PC-9 (cell line): ENCODE results near the gene ZNF385A.

Experiments used
- EZH2 ChIP-seq: fragments of 200-600 bp; sonication (generic); IDR thresholded peaks from 2 replicates; pipeline ENCODE4 v1.8.0; 2017; ENCODE audit warnings: antibody characterized with exemption, low read depth
- TF ChIP-seq, protein P1 (sequence below): fragments of 200-600 bp; sonication (generic); conservative IDR thresholded peaks from 2 replicates; pipeline ENCODE4 v1.6.1; 2017; ENCODE audit warnings: mixed run types, antibody characterized with exemption, mild to moderate bottlenecking, moderate library complexity

DNA sequence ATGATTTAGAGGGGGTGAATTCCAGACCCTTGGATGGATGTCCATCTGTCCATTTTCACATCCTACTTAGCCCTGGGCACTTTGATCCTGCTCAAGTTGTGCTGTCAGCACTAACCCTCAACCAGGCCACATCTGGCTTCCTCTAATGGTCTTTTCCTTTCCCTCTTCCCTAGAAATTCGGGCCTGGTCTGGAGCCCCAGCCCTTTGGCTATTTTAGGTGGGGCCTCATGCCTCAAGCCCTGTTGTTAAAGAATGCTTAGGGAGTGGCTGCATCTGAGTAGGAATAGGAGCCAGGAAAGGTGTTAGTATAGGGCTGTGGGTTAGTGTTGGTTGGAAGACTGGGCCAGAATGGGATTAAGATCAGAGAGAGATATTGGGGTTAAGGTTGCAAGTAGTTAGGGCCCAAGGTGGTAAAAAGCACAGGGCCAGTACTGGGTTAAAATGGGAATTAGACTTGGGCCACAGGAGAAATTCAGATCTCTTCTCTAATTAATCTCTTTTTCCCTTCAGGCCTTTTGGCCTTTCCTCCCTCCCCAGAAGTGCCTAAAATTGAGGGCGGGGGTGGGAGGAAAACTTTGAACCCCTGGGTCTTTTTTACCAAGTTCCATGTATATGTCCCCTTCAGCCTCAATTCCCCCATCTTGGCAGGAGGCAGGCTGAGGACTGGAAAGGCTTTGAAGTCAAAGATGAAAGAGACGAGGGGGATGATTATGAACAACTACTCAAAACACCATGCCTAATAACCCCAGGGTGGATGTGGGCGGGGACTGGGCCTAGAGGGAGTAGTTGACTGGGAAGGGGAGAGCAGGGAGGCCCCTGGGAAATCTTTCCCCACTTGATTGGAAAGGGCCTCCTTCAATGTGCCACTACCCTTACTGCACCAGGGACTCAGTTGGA lies 4.0 kb upstream of the ZNF385A start:
- TF ChIP-seq, protein P1, sequence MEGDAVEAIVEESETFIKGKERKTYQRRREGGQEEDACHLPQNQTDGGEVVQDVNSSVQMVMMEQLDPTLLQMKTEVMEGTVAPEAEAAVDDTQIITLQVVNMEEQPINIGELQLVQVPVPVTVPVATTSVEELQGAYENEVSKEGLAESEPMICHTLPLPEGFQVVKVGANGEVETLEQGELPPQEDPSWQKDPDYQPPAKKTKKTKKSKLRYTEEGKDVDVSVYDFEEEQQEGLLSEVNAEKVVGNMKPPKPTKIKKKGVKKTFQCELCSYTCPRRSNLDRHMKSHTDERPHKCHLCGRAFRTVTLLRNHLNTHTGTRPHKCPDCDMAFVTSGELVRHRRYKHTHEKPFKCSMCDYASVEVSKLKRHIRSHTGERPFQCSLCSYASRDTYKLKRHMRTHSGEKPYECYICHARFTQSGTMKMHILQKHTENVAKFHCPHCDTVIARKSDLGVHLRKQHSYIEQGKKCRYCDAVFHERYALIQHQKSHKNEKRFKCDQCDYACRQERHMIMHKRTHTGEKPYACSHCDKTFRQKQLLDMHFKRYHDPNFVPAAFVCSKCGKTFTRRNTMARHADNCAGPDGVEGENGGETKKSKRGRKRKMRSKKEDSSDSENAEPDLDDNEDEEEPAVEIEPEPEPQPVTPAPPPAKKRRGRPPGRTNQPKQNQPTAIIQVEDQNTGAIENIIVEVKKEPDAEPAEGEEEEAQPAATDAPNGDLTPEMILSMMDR, result no peak
- TF ChIP-seq EZH2, result no peak
